ENCODE measurements around the gene FLT1.

Gene FLT1

GRCh38 chr13:28526876-28527275, 31.9 kb upstream of the FLT1 start:
- no peak for DNase-seq (ENCODE audit: low spot score)

DNA sequence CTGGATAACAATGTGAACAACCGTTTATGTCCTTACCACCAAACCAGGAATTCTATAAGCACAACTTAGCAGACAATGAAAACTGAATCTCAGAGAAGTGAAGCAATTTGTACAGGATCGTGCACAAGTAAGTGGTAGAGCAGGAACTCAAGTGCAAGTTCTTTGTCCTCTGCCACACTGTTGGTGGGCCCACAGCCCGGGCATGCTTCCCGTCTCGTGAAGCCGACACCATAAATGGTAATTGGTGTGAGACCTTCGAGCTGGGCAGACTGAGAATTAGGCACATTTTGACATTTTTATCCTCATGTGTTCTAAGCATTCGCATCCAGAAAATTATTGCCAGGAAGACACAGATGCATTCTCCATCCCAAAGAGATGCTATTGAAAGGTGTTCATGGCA, 27.9 kb upstream of the FLT1 start:
- no peak for DNase-seq (ENCODE audit: low spot score)

GRCh38 chr13:28513745-28514144, 18.8 kb upstream of the FLT1 start:
- no peak for DNase-seq (ENCODE audit: low spot score)

DNA sequence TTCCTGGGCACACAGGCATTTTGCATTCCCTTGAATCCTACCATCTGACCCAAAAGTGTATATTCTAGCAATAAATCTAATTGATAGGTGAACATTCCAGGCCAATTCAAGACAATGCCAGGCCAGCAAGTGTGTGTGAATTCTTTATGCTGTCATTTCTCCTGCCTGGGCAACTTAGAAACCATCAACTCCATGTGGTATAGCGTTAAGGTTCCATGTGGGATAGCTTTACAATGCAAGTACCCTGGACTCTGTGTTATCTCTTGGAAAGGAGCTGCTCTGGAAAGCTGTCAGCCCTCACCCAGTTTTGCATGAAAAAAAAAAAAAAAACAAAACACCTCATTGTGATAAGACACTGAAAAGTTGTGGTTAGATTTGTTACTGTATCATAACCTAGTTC, 15.6 kb upstream of the FLT1 start:
- no peak for DNase-seq (ENCODE audit: low spot score)

- DNase-seq (ENCODE audit: low spot score), result no peak
These were observed 15.1 kb upstream of the FLT1 start for GRCh38 chr13:28510066-28510465.

DNA sequence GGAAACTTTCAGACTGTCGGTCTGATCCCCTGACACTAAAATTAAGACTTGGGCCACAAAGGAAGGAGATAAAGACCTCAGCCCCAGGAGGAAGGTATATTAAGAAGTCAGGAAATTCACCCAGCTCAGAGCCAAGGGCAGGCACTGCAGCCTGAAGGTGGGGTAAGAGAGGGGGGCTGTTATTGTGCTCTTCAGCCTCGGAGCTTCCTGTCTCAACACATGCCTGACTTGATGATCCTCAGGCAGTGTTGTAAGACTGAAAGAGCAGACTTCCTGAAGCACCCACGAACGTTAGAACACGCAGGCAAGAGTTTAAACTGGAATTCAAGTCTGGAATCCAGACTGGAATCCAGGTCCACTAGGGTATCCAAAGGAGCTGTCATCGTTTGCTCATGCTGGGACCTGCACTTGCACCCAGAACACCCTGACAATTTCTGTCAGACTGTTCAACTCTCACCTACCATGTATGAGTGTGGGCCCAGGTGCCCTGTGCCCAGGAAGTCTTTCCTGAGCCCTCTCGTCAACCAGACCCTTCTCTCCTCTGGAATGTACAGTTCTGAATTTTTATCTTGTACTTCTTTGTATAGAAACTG, 10.7 kb upstream of the FLT1 start:
- DNase-seq (ENCODE audit: low spot score), result no peak

DNA sequence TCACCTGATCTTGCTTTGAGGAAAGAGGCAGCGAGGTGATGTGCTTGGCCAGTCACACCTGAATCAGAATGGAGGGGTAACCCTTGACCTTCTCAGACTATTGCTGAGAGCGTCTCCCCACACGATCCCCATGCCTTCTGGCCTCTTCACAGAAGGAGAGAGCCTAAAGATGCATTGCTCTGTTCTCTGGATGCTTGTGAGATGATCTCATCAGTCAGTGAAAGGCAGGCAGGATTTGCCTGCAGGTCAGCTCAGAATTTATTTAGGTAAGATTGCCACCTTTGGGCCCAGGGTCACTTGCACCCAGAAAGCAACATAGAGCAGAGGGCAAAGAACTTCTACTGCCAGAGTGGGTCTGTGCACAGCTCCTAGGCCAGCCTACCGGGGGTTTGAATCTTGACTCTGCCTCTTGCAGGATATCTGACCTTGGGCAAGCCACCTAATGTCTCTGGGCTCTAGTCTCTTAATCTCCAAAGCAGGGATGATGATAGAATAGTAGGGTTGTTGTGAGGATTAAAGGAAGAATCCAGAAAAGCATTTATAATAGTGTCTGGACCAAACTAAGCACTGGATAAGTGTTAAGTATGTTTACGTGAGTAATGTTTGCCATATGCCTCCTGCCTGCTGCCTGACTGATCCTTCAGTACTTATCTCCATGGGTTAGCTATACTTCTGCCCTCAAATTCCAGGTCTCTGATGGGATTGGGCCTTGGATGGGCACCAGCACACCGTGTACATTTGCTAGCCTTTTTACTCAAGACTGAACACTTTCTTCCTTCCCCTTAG, 8.4 kb upstream of the FLT1 start:
- DNase-seq (ENCODE audit: low spot score), result no peak

GRCh38 chr13:28501547-28501946, 6.6 kb upstream of the FLT1 start:
- no peak for DNase-seq (ENCODE audit: low spot score)

GRCh38 chr13:28499609-28500008, 4.7 kb upstream of the FLT1 start:
- DNase-seq (ENCODE audit: low spot score), result no peak

GRCh38 chr13:28498481-28499115, 3.7 kb upstream of the FLT1 start:
- DNase-seq (ENCODE audit: low spot score), result no peak

DNA sequence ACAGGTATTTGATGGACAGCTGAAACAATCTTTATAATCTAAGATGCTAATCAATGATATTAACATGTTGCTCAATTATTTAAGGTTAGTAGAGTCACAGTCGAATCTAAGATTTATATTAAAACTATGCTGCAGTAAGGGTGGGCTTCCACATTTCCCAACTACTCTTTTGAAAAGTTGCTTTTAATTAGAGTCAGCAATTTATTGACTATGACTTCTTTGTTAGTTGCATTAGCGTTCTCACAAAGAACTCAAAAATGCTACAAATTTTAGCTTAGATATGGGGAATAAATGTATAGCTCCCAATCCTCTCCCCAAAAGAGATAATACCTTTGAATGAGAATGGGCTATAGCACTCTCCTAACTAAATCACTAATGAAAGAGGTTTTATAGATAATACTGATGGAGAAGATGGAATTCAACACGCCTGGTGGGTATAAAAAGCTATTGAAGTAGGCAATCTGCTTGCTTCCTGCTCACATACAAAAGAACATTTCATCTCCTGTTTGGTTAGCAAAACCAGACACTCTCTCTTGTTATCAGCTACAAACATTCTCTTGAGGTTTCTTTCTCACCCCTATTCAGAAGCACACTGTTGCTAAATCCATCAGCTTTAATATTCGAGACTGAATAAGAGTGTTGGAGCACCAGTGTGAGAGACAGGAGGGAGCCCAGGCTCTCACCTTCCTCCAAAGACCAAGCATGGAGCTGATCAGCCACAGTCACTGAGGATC, 2.4 kb upstream of the FLT1 start:
- no peak for DNase-seq (ENCODE audit: low spot score)

DNA sequence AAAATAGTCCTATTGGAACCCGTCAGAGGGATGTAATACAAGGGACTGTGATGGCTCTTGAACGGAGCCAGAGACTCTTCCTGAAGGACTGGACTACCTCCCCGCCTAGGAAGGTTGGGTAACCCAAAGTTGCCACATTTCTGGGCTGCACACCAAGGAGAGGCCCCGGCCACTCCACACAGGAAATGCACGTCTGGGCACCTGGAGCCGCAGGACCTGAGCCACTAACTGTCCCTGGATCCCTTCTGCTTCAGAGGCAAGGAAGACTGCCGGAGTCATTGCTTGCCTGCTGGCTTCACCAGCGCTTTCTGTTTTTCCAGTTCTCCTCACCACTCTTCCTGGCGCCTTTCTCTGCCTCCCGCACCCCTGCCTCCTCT, 1.2 kb upstream of the FLT1 start:
- no peak for DNase-seq (ENCODE audit: low spot score)

DNA sequence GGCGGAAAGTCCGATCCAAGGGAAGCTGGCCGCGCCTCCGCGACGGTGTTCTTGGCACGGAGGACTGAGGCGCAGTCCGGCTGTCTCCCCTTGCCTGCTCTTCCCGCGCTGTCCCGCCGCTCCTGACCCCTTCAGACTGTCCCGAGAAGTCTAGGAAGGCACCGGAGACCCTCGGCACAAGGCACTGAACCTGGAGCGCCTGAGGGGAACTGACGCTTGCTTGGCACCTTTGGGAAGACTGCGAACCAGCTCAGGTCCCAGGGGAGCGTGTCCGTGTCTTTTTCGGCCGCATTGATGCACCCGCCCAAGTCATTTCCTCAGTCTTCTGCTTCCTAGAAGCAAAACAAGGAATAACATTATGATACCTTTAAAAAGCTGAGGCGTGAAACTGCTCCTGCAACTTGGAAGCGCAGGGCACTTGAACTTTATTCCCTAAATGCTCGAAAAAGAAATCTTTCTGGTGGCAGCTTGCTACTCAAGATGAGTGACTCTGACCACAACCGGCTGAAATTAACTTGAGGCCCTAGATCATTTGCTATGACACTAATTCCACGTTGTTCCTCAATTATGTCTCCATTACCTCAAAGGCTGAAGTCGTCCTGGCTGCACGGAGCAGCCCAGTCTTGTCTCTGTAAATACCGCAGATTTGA, 735 bp upstream of the FLT1 start:
- DNase-seq (ENCODE audit: low spot score), result no peak

GRCh38 chr13:28494504-28494777, 487 bp downstream of the FLT1 start:
- DNase-seq (ENCODE audit: low spot score), result no peak

- no peak for DNase-seq (ENCODE audit: low spot score)
These were observed 1.0 kb downstream of the FLT1 start for GRCh38 chr13:28493740-28494503.

- DNase-seq (ENCODE audit: low spot score), result no peak
These were observed 2.2 kb downstream of the FLT1 start for GRCh38 chr13:28492569-28493367.

DNA sequence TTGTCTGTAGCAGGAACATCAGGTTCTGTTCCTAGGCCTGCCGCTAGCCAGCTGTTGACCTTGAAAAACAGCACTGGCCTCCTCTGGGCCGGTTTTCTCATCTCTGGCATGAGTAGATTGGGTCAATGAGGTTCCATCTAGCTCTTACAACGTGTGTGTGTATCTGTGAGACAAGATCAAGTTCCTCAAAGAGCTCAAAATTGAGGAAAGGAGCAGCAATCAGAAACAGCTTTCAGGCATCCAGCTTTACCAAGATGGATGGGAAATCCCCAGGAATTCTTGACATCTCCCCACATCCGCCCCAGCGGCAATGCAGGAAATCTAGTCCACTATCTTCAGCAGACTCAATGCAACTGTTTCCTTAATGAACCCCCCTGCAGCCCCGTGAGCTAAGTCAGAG, 4.9 kb downstream of the FLT1 start:
- DNase-seq (ENCODE audit: low spot score), result no peak

DNA sequence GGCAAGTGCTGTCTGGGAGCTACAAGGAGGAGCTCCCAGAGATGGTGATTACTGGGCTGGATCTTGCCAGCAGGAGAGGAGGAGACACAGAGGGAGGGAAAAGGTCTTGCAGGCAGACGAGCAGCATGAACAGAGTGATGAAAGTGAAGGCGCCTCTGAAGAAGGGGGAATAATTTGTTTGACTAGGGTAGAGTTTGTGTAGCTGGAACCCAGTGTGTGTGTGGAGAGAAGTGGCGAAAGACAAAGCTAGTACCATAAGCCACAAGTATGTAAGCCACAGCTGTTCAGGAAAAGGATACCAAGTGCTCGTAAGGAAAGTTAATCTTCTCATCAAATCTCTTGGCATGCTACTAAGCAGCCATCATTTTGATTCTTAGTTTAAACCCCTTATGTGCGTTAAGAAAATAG, 5.4 kb downstream of the FLT1 start:
- no peak for DNase-seq (ENCODE audit: low spot score)

GRCh38 chr13:28488376-28489005, 6.4 kb downstream of the FLT1 start:
- DNase-seq (ENCODE audit: low spot score), result no peak

GRCh38 chr13:28485996-28486543, 8.9 kb downstream of the FLT1 start:
- DNase-seq (ENCODE audit: low spot score), result no peak

Measured in globus pallidus (tissue), 1 donor.